ENCODE data around the gene YY1AP1. TPM values are rescaled to one million over a fixed set of nuclear protein-coding genes. Genes with fewer than 3 reads are reported as not detected.
"Not testable (repeated sequence)": the region's sequence is repeated elsewhere in the genome, so short reads cannot be mapped to it uniquely, and the experiment has no call there.

The YY1AP1 gene
- total and polyA plus RNA-seq, 9 donors: 43.4 to 156 (median 106) TPM

- H3K4me3 ChIP-seq: no peak overlapping the region
- no peak overlapping the region for H3K27ac ChIP-seq
- H3K9me3 ChIP-seq: no peaks in the 10 kb centered on the region
- H3K4me1 ChIP-seq (ENCODE audit: insufficient read depth): no peaks in the 10 kb centered on the region
- 22 to 29% (median 25%) methylated on average over 4 of the region's 4 CpGs for WGBS, 3 donors
- H3K36me3 ChIP-seq: no peaks in the 10 kb centered on the region
- TF ChIP-seq POLR2A (IDR thresholded peaks at IDR 0.05) (no peak), EP300 (IDR thresholded peaks at IDR 0.05) (no peak)
- intact Hi-C loops (cut with DNase I): no loop called here
- no peak for DNase-seq
- H3K27me3 ChIP-seq: no peaks in the 10 kb centered on the region
Measured at GRCh38 chr1:155695072-155695471, 6.5 kb upstream of the YY1AP1 start.

- intact Hi-C loops (cut with DNase I): no loop called here
- no peak for DNase-seq
- Histone ChIP-seq H3K36me3 (no peaks in the 10 kb centered on the region), H3K4me3 (no peak overlapping the region), H3K4me1 (ENCODE audit: insufficient read depth) (no peaks in the 10 kb centered on the region), H3K27ac (no peak overlapping the region), H3K27me3 (no peaks in the 10 kb centered on the region), H3K9me3 (no peaks in the 10 kb centered on the region)
- no peak for TF ChIP-seq EP300 (IDR thresholded peaks at IDR 0.05)
- 70 to 81% (median 79%) methylated on average over 7 of the region's 7 CpGs for WGBS, 3 donors
Measured at GRCh38 chr1:155694167-155694566, 5.6 kb upstream of the YY1AP1 start.

GRCh38 chr1:155691992-155692528 is 3.5 kb upstream of the YY1AP1 start:
- intact Hi-C loops (cut with DNase I): no loop called here
- DNase-seq: no peak
- WGBS, 3 donors: 89 to 93% (median 93%) methylated on average over 8 of the region's 8 CpGs
- no peaks in the 10 kb centered on the region for H3K9me3 ChIP-seq
- H3K27ac ChIP-seq: no peak overlapping the region
- no peaks in the 10 kb centered on the region for H3K36me3 ChIP-seq
- H3K4me1 ChIP-seq (ENCODE audit: insufficient read depth): no peaks in the 10 kb centered on the region
- H3K27me3 ChIP-seq: no peaks in the 10 kb centered on the region
- H3K4me3 ChIP-seq: no peak overlapping the region
- TF ChIP-seq EP300 (IDR thresholded peaks at IDR 0.05) (no peak), CTCF (IDR thresholded peaks at IDR 0.05) (no peak), POLR2A (IDR thresholded peaks at IDR 0.05) (no peak)

- H3K27me3 ChIP-seq; DNase-seq; H3K4me1 ChIP-seq (ENCODE audit: insufficient read depth); H3K9me3 ChIP-seq; intact Hi-C loops (cut with DNase I); H3K36me3 ChIP-seq: not testable (repeated sequence)
- peak within 1 kb of the TSS; percentile 76 for H3K4me3 ChIP-seq
- 0% methylated on average over 19 to 28 of the region's 28 CpGs for WGBS, 3 donors
- peak within 1 kb of the TSS; percentile 89 to 94 for H3K27ac ChIP-seq
Measured at GRCh38 chr1:155689081-155689607, 570 bp upstream of the YY1AP1 start, which contains the start of gene DAP3. Gene DAP3 (plus strand): TSS chr1:155689091. CDS start chr1:155709780, 20,689 bp downstream.

DNA sequence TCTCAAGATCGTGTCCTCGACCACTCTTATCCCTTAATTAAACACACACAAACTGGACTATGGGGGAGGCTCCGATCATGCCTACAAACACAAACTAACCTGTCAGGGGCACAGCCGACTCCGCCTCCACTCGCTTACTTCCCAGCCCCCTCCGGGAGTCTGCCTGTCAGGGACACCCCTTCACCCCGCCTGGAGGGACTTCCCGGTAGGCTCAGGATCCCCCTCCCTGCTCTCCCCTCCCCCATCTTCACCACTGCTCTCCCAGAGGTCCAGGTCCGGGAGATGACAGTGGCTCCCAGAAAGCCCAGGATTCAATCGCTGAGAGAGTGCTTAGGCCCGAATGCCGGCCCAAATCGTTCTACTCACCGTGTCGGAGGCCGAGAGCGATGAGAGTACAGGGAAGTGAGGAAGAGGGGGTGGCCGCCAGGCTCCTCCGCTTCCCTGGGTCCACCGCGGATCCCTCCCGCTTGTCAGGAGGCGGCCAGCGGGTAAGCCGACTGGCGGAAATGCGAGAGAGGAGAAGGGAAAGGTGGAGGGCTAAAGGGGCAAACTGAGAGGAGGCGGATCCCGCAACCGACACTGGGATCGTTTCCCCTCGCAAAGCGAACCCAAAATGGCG is 760 bp downstream of the YY1AP1 start:
- 0 to 1% (median 1%) methylated on average over 28 to 29 of the region's 35 CpGs for WGBS, 3 donors
- H3K9me3 ChIP-seq; H3K27me3 ChIP-seq; H3K36me3 ChIP-seq; intact Hi-C loops (cut with DNase I); H3K4me1 ChIP-seq (ENCODE audit: insufficient read depth): not testable (repeated sequence)
- Histone ChIP-seq H3K27ac (peak overlapping the region; percentile 89 to 94), H3K4me3 (peak overlapping the region; percentile 76)
- DNase-seq: peak in 2 of 5 donors; percentile 22 to 32

- no peaks in the 10 kb centered on the region for H3K36me3 ChIP-seq
- intact Hi-C loops (cut with DNase I): no loop called here
- TF ChIP-seq POLR2A (IDR thresholded peaks at IDR 0.05): no peak
- TF ChIP-seq EP300 (IDR thresholded peaks at IDR 0.05): no peak
- no peak for TF ChIP-seq CTCF (IDR thresholded peaks at IDR 0.05)
- H3K27ac ChIP-seq: no peak overlapping the region
- no peak overlapping the region for H3K4me3 ChIP-seq
- H3K27me3 ChIP-seq: no peaks in the 10 kb centered on the region
- WGBS, 3 donors: 87 to 95% (median 94%) methylated on average over 2 of the region's 2 CpGs
- H3K4me1 ChIP-seq (ENCODE audit: insufficient read depth): peaks cover 8% of the 10 kb centered on the region
- no peak for DNase-seq
- H3K9me3 ChIP-seq: no peaks in the 10 kb centered on the region
Measured at GRCh38 chr1:155681776-155682175, 6.8 kb downstream of the YY1AP1 start.
